Activated CD8-positive, alpha-beta memory T cell treated with anti-CD3 and anti-CD28 coated beads, Interleukin-2, amount 10 ng/mL, durations not matched to agents 7 days and 5 days (primary cell): ENCODE data around the gene PHACTR1. TPM values are rescaled to one million over a fixed set of nuclear protein-coding genes. Genes with fewer than 3 reads are reported as not detected.

Experiments used
- ATAC-seq: fragments of 150-1000 bp; cut with Tn5 transposase; one replicate; pipeline ENCODE4 v1.10.0; 2021; ENCODE audit warnings: moderate library complexity
- CTCF ChIA-PET: fragments of 350-600 bp; sonication (Branson Sonifier 250); formaldehyde crosslinking; loops from one replicate; lab custom pipeline; 2021; ENCODE audit warnings: antibody characterized with exemption; lab: Charles Lee
- DNase-seq: peaks from one replicate; pipeline ENCODE4 v3.0.0-alpha.2; 2020
- H3K27ac Mint-ChIP-seq: one replicate; pipeline ENCODE4 v1.8.0; 2021; ENCODE audit warnings: mild to moderate bottlenecking, mixed read lengths
- H3K27me3 Mint-ChIP-seq: one replicate; pipeline ENCODE4 v1.8.0; 2021; ENCODE audit warnings: mixed read lengths
- H3K36me3 Mint-ChIP-seq: one replicate; pipeline ENCODE4 v1.8.0; 2021; ENCODE audit warnings: mild to moderate bottlenecking, mixed read lengths
- H3K4me1 Mint-ChIP-seq: one replicate; pipeline ENCODE4 v1.8.0; 2021; ENCODE audit warnings: mixed read lengths
- H3K4me3 Mint-ChIP-seq: one replicate; pipeline ENCODE4 v1.8.0; 2021; ENCODE audit warnings: mild to moderate bottlenecking, moderate library complexity, mixed read lengths
- H3K9me3 Mint-ChIP-seq: one replicate; pipeline ENCODE4 v1.8.0; 2022; ENCODE audit warnings: low read depth, mixed read lengths
- total RNA-seq, 2 experiments: library from RNA; stranded (reverse); gene quantifications; one replicate each; pipeline ENCODE4 v1.2.3, GENCODE V29; 2021

PHACTR1 gene
- total RNA-seq, 2 experiments from 2014 or later: 0.73 to 2.2 TPM

DNA sequence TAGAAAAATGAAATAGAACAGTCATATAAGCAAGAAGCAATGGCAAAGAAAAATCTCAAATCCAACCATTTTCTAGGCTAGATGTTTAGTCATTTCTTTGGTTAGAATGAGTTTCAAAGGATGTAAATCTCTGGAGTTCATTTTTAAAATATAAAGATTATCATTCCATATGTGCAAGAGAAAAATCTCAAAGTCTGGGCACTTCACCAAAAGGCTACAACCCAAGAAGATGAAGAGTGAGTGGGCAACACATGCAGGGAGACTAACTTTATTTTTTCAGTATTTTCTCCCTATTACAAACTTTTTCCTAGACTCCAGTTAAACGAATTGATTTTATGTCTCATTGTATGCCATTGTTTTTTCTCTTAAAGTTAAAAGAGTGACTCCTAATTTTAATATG, 83.6 kb downstream of the PHACTR1 start:
- Mint-ChIP-seq H3K27me3 (peaks cover 2% of the 10 kb centered on the region), H3K36me3 (no peaks in the 10 kb centered on the region), H3K27ac (no peak overlapping the region), H3K4me1 (no peaks in the 10 kb centered on the region), H3K4me3 (no peak overlapping the region), H3K9me3 (no peaks in the 10 kb centered on the region)
- ATAC-seq (no peak), DNase-seq (no peak)
- CTCF ChIA-PET: no interaction called here

DNA sequence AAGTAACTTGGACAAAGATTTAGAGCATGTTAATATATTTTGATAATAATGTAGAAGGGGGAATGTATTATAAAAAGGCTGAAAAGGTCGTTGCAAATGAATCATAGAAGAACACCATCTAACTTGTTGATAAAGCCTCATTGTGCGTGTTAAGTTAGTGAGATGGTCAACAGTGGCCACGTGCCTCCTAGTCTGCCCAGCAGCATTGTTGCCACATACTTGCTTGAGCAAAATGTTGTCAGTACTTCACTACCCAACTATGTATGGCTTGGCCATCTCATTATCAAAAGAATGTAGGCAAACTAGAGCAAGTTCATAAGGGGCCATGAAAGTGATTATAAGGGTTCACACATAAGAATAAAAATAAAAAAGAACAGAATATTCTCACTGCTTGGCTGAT, 84.6 kb downstream of the PHACTR1 start:
- DNase-seq (no peak), ATAC-seq (no peak)
- H3K4me1 Mint-ChIP-seq: no peaks in the 10 kb centered on the region
- CTCF ChIA-PET: no interaction called here
- no peak overlapping the region for H3K27ac Mint-ChIP-seq
- no peaks in the 10 kb centered on the region for H3K27me3 Mint-ChIP-seq
- no peak overlapping the region for H3K4me3 Mint-ChIP-seq
- H3K9me3 Mint-ChIP-seq: no peaks in the 10 kb centered on the region
- H3K36me3 Mint-ChIP-seq: no peaks in the 10 kb centered on the region

DNA sequence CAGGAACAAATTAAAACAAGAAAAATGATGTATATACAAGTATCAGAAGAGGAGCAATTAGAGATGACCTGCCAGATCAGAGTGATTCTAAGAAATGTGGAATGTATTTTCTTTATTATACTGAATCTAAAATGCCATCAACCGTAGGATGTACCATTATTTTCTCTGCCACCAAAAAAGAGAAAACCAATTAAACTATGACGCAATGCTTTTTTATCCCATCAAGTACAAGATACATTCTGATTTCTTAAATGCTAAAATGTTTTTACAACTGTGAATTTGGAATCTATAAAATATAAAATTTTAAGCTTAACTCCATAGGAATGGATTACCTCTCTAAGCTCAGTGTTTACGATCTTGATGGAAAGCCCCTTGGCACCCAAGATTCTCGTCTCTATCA, 85.9 kb downstream of the PHACTR1 start:
- H3K27me3 Mint-ChIP-seq: no peaks in the 10 kb centered on the region
- no peak overlapping the region for H3K4me3 Mint-ChIP-seq
- H3K4me1 Mint-ChIP-seq: no peaks in the 10 kb centered on the region
- no peaks in the 10 kb centered on the region for H3K36me3 Mint-ChIP-seq
- CTCF ChIA-PET: no interaction called here
- no peaks in the 10 kb centered on the region for H3K9me3 Mint-ChIP-seq
- ATAC-seq (no peak), DNase-seq (no peak)
- H3K27ac Mint-ChIP-seq: no peak overlapping the region

DNA sequence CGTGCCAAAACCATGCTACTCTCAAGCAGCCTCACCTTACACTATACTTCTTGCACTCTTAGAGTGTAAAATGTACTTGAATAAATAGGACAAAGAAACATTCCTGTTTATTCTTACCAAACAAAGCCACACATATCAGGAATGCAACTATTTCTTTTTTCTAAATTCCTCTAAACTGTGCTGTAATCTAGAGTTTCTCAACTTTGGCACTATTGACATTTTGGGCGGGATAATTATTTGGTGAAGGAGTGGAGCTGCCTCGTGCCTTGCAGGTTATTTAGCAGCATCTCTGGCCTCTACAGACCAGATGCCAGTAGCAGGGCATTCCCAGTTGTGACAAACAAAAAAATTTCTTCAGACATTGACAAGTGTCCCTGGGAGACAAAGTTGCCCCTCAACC, 86.9 kb downstream of the PHACTR1 start:
- Mint-ChIP-seq H3K36me3 (no peaks in the 10 kb centered on the region), H3K27me3 (no peaks in the 10 kb centered on the region), H3K4me3 (no peak overlapping the region), H3K9me3 (no peaks in the 10 kb centered on the region), H3K4me1 (no peaks in the 10 kb centered on the region), H3K27ac (no peak overlapping the region)
- DNase-seq (no peak), ATAC-seq (no peak)
- CTCF ChIA-PET: no interaction called here

DNA sequence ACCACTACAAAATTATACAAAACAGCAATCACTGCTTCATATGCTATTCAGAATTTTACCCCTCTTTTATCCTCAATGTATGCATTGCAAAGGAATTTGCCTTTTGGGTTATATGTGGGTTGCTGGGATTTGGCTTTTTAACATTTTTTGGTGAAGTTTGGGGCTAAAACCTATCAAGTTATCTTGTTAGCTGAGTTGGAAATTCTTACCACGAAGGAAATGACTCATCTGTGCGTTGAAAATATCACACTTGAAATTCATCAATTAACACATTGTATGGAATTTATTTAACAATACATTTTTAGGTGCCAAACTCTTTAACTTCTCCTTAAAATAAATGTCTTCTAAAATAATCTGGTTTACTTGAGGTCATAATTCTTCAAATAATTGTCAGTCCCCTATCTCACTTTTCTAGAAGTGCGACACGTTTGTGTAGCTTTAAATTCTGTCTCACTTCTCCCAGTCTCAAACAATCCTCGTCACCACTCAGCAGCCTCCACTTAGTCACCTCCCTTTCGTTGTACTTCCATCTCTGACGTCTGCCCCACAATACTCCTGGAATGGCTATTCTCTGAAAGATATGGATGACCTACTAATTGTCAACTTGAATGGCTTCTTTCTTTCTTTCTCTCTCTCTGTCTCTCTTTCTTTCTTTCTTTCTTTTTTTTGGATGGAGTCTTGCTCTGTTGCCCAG, 88.5 kb downstream of the PHACTR1 start:
- Mint-ChIP-seq H3K27ac (no peak overlapping the region), H3K27me3 (no peaks in the 10 kb centered on the region), H3K9me3 (no peaks in the 10 kb centered on the region), H3K4me1 (no peaks in the 10 kb centered on the region), H3K4me3 (no peak overlapping the region), H3K36me3 (no peaks in the 10 kb centered on the region)
- CTCF ChIA-PET: no interaction called here
- DNase-seq (no peak), ATAC-seq (no peak)

DNA sequence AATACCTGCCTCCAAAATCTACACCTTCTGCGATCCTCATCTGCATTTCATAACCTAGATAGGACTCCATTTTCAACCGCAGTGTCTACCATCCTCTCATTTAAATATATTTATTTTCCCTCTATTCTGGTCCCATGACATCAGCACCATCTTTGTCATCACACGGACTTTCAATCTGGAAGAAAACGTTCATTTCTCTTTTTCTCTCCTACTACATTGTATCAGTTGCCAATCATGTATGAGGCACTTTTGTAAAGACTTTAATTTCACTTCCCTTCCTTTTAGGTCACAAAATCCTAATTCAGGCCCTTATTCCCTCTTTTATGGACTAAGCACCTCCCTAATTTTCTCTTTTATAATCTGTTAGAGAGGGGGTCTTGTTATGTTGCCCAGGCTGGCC, 89.6 kb downstream of the PHACTR1 start:
- ATAC-seq (no peak), DNase-seq (no peak)
- CTCF ChIA-PET: no interaction called here
- Mint-ChIP-seq H3K9me3 (no peaks in the 10 kb centered on the region), H3K4me3 (no peak overlapping the region), H3K27ac (no peak overlapping the region), H3K4me1 (no peaks in the 10 kb centered on the region), H3K27me3 (no peaks in the 10 kb centered on the region), H3K36me3 (no peaks in the 10 kb centered on the region)

DNA sequence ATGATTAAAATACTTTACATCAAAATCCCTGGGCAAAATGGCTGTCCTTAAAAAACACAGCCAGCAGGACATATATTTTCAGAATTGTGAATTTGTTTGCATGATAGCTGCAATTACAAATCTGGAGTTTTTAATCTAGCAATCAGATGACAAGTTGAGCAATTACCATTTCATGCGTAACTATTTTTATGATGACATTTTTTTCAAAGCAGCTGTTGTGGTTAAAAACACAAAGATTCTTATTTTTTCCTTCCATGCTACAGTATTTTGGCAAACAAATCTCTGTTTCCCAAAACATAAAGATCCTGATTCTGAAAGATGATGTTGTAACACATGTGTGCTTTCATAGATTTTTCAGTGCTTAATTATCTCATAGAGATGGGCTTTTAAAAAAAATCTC, 90.2 kb downstream of the PHACTR1 start:
- DNase-seq (no peak), ATAC-seq (no peak)
- H3K27me3 Mint-ChIP-seq: no peaks in the 10 kb centered on the region
- H3K27ac Mint-ChIP-seq: no peak overlapping the region
- H3K36me3 Mint-ChIP-seq: no peaks in the 10 kb centered on the region
- no peaks in the 10 kb centered on the region for H3K4me1 Mint-ChIP-seq
- no peaks in the 10 kb centered on the region for H3K9me3 Mint-ChIP-seq
- CTCF ChIA-PET: no interaction called here
- H3K4me3 Mint-ChIP-seq: no peak overlapping the region

DNA sequence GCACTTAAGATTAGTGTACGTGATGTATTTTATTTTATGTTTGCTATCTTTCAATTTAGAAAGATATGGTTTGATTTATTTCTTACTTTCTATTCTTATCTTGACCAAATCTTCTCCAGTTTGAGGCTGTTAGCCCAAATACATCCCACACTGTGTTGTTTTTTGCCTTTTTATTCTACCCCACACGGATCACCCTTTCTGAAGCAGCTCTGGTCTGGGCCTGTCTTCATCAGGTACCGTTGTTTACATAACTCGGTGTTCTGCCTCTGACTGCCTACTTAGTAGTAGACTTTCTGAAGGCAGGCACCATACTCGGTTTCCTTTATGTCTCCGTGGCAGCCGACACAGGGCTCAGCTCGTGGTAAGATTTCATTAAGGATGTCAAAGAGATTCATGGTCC, 95.0 kb downstream of the PHACTR1 start:
- Mint-ChIP-seq H3K4me1 (no peaks in the 10 kb centered on the region), H3K27ac (no peak overlapping the region), H3K27me3 (peaks cover 3% of the 10 kb centered on the region), H3K36me3 (no peaks in the 10 kb centered on the region), H3K9me3 (no peaks in the 10 kb centered on the region), H3K4me3 (no peak overlapping the region)
- DNase-seq (no peak), ATAC-seq (no peak)
- CTCF ChIA-PET: no interaction called here

DNA sequence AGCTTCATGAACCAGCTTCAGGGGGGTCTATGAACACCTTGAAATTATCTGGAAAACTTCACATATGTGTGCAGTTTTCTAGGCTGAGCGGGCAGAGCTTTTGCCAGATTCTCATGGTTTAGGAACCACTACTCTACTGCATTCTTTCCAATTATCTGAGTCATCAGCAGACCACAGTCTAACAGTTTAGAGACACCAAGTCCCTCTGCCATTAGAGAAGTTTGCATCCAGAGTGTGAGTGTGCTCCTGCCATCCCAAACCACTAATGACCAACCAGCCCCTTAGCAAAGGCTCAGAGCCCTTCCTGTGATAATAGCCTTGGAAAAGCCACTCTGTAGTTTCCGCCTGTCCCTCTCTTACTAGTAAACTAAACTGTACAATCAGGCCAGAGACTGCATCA, 96.8 kb downstream of the PHACTR1 start:
- ATAC-seq: no peak
- no peak for DNase-seq
- no peak overlapping the region for H3K4me3 Mint-ChIP-seq
- no peaks in the 10 kb centered on the region for H3K36me3 Mint-ChIP-seq
- H3K27ac Mint-ChIP-seq: no peak overlapping the region
- H3K9me3 Mint-ChIP-seq: no peaks in the 10 kb centered on the region
- CTCF ChIA-PET: no interaction called here
- peaks cover 3% of the 10 kb centered on the region for H3K27me3 Mint-ChIP-seq
- H3K4me1 Mint-ChIP-seq: no peaks in the 10 kb centered on the region

DNA sequence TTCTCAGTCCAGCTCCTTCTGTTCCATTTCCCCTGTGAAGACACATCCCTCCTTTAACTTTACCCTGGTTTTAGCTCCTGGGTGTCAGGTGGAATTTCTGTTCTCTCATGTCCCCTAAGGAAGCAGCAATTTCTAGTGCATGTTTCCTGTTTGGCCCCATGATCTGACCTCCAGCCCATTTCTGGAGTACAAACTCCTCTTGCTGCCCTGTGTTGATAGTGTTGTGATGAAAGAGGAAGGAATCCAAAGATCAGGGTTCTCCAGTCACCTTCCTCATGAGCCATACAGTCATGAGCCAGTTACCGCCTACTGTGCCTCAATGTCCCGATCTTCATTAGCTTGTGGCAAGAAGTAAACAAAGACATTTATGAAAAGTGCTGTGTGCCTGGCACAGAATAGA, 97.4 kb downstream of the PHACTR1 start:
- Mint-ChIP-seq H3K36me3 (no peaks in the 10 kb centered on the region), H3K9me3 (no peaks in the 10 kb centered on the region), H3K27me3 (peaks cover 3% of the 10 kb centered on the region), H3K4me1 (no peaks in the 10 kb centered on the region), H3K27ac (no peak overlapping the region), H3K4me3 (no peak overlapping the region)
- CTCF ChIA-PET: no interaction called here
- DNase-seq (no peak), ATAC-seq (no peak)

DNA sequence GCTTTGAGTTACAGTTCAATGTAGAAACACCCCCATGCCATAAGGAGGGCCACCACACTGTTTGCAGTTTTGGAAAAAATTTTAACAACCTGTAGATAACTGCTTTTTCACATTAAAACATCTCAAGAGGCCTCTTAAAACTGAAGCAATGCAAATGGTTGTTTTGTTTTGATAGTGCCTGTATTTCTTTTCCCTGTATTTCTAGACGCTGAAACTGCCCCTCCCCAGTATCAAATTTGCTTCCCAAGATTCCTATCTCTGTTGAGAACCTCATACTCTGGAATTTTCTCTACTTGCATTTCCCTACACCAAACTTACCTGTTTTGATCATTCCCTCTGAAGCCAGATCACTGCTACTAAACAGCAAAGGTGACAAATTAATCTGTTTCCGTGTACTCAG, 98.5 kb downstream of the PHACTR1 start:
- Mint-ChIP-seq H3K4me3 (no peak overlapping the region), H3K36me3 (no peaks in the 10 kb centered on the region), H3K9me3 (no peaks in the 10 kb centered on the region), H3K4me1 (no peaks in the 10 kb centered on the region), H3K27me3 (peaks cover 3% of the 10 kb centered on the region), H3K27ac (no peak overlapping the region)
- no peak for ATAC-seq
- DNase-seq: no peak
- CTCF ChIA-PET: no interaction called here

DNA sequence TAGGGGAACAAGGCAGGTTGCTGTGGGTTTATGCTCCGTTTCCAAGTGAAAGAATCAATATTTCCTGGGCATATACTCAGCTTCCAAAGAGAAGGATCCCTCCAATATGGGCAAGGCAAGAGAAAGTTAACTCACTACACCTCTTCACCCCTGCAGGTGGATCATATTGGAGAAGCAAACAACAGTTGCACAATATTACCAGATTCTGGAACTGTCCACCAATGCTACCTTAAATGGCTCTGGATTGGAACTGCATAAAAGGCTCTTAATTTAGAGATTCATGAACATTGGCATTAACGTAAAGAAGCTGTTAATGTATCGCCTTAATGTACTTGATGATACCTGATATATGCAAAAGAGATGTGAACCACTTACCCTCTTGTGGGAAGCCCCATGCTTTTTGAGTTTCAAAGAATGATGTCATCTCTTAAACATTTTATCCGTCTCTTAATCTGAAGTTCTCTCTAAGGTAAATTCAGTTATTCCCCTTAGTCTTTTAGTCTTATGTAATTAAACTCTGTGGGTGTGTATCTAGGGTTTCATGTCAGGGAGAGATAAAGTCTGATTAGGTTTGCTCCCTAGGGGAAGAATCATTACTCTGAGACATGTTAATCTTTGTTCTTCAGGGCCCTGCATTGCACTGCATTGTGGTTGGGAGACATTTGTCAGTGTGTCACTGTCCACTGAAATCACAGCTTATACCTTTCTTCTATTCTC, 99.5 kb downstream of the PHACTR1 start:
- Mint-ChIP-seq H3K4me1 (no peaks in the 10 kb centered on the region), H3K27me3 (peaks cover 6% of the 10 kb centered on the region), H3K4me3 (no peak overlapping the region), H3K9me3 (no peaks in the 10 kb centered on the region), H3K27ac (no peak overlapping the region), H3K36me3 (no peaks in the 10 kb centered on the region)
- ATAC-seq (no peak), DNase-seq (no peak)
- CTCF ChIA-PET: no interaction called here

DNA sequence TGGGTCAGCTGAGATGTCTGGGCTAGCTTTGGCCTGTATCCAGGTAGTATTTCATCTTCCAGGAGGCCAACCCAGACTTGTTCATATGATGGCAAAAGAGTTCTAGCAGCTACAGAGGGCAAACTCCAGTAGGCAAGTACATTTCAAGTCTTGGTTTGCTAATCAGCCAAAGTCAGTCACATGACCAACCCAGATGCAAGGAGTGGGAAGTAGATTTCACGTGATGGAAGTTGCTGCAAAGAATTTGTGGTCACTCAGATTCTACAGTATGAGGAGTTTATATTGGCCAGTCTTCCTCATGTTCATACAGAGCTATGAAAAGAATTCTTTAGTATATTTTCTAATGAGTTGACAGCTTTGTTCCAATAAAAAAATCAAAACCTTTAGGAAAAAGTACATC, 101.8 kb downstream of the PHACTR1 start:
- CTCF ChIA-PET: interaction anchor here (1.0 kb wide), 1 partner anchor 45 kb away, joined by 3 read pairs; no protein-coding TSS in a partner anchor
- H3K4me1 Mint-ChIP-seq: no peaks in the 10 kb centered on the region
- no peak overlapping the region for H3K4me3 Mint-ChIP-seq
- no peak for DNase-seq
- ATAC-seq: no peak
- no peaks in the 10 kb centered on the region for H3K9me3 Mint-ChIP-seq
- peaks cover 9% of the 10 kb centered on the region for H3K27me3 Mint-ChIP-seq
- no peak overlapping the region for H3K27ac Mint-ChIP-seq
- no peaks in the 10 kb centered on the region for H3K36me3 Mint-ChIP-seq

DNA sequence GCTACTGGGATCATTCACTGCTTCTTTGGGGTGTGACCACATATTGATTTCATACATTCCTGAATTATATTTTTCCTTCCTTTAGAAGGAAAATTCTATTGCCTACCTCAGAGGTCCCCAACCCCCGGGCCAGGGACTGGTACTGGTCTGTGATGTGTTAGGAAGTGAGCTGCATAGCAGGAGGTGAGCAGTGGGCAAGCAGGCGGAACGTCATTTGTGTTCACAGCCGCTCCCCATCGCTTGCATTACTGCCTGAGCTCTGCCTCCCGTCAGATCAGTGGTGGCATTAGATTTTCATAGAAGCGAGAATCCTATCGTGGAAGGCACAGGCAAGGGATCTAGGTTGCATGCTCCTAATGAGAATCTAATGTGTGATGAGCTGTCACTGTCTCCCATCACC, 107.3 kb downstream of the PHACTR1 start:
- ATAC-seq: no peak
- no peak overlapping the region for H3K27ac Mint-ChIP-seq
- H3K4me1 Mint-ChIP-seq: no peaks in the 10 kb centered on the region

More for the DNA sequence above, 107.3 kb downstream of the PHACTR1 start:
- CTCF ChIA-PET: no interaction called here
- no peak for DNase-seq
- Mint-ChIP-seq H3K36me3 (no peaks in the 10 kb centered on the region), H3K9me3 (no peaks in the 10 kb centered on the region), H3K27me3 (peaks cover 9% of the 10 kb centered on the region), H3K4me3 (no peak overlapping the region)
